ENCODE measurements around the gene PHEX.

DNA sequence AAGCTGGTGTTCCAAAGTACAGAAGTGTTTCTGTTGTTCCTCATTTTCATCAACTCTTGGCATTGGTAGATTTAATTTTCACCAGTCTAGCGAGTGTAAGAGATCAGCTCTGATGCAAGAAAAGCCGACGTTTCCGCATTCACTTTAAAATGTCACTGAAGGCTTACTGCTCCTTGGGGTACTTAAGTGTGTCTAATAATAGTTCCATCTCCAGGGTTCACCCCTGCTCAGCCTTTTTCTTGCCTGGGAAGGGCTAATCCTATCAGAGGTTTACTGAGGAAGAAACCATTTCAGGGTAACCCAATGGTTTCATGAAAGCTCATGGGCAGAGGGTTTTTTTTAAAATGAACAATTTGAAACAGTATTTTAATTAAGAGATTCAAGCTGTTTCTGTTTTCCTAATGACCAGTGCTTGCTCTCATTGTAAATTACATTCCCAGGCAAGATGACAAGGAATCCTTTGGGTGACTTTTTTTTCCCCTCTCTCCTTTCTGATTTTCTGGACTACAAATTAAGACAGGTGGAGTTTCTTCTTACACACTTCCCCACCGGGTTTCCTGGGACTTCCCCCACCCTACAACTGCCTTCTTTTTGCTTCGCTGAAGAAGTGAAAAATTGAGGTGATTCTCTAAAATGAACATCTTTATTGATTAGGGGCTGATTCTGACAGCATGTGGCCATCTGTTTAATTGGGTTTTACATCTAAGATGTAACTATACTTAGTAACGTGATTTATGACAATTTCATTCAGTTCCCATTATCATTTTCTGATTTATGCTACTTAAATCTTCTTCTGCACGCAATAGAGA is 161.9 kb downstream of the PHEX start:
- TF ChIP-seq, protein P1, sequence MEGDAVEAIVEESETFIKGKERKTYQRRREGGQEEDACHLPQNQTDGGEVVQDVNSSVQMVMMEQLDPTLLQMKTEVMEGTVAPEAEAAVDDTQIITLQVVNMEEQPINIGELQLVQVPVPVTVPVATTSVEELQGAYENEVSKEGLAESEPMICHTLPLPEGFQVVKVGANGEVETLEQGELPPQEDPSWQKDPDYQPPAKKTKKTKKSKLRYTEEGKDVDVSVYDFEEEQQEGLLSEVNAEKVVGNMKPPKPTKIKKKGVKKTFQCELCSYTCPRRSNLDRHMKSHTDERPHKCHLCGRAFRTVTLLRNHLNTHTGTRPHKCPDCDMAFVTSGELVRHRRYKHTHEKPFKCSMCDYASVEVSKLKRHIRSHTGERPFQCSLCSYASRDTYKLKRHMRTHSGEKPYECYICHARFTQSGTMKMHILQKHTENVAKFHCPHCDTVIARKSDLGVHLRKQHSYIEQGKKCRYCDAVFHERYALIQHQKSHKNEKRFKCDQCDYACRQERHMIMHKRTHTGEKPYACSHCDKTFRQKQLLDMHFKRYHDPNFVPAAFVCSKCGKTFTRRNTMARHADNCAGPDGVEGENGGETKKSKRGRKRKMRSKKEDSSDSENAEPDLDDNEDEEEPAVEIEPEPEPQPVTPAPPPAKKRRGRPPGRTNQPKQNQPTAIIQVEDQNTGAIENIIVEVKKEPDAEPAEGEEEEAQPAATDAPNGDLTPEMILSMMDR (IDR thresholded peaks at IDR 0.05; ENCODE audit: low read depth, low read length, poor library complexity, severe bottlenecking): no peak
- TF ChIP-seq EZH2phosphoT487 (IDR thresholded peaks at IDR 0.05; ENCODE audit: borderline replicate concordance, low read length): no peak
